Kidney tubule cell (primary cell): ENCODE data around the gene LSM4.

Source experiments
- DNase-seq: peaks from one replicate; pipeline ENCODE4 v3.0.0-alpha.2; 2018; ENCODE audit warnings: low spot score

Gene LSM4

GRCh38 chr19:18311502-18312091, 11.3 kb downstream of the LSM4 start:
- no peak for DNase-seq

- no peak for DNase-seq
Measured at GRCh38 chr19:18310966-18311365, 11.9 kb downstream of the LSM4 start.

DNA sequence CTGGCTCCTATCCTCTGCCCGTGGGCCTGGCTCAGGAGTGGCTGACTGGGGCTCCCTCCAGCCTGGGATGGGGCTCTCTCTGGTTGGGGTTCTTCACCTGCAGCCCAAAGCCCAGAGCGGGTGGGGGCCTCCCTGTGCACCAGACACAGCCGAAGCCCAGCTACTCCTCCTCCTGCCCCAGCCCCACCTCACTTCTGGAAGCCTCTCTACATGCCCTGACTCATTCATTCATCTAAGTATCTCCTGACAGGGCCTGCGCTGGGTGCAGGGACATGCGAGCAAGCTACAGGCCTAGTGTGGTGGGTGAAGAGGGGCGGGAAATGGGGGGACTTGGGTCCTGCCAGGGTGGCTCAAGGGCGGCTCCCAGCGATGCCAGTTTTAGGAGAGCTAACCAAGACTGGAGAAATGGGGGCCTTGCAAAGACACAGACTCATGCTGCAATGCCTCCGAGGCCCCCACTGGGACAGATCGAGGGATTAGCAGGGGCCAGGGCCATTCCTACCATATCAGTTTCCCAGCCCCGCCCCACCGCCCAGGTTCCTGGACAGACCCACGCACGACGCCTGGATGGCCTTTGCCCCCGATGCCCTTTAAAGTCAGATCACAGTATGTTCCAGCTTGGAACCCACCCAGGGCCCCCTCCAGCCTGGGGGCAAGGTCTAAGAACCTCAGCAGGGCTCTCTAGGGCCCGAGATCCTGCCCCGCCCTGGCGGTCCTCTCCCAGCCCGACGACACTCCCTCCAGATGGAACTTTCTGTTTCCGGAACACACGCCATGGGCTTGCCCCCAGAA, 12.6 kb downstream of the LSM4 start:
- no peak for DNase-seq

DNA sequence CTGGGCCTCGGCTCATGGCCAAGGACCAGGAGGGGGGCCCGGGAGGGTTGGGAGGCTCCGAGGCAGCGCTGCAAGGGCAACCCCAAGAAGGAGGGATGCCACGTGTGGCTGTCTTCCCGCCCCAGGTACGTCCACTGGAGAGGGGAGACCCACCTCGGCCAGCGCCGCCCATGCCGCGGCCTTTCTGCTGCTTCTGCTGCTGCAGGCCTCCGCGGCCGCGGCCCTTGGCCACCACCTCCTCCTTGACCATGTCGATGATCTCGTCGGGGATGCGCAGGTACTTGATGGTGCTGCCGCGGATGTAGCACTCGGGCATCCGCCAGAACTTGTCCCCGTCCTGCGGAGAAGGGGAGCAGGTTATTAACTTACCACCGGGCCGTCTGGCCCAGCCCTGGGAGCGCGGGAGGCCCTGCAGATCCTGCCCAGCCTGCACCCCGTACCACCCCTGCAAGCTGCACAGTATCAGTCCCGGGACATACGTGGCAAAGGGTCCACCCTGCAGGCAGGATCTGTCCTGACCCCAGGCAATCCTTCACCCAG, 13.3 kb downstream of the LSM4 start:
- DNase-seq, result no peak

GRCh38 chr19:18308948-18309325, 13.9 kb downstream of the LSM4 start:
- no peak for DNase-seq

DNA sequence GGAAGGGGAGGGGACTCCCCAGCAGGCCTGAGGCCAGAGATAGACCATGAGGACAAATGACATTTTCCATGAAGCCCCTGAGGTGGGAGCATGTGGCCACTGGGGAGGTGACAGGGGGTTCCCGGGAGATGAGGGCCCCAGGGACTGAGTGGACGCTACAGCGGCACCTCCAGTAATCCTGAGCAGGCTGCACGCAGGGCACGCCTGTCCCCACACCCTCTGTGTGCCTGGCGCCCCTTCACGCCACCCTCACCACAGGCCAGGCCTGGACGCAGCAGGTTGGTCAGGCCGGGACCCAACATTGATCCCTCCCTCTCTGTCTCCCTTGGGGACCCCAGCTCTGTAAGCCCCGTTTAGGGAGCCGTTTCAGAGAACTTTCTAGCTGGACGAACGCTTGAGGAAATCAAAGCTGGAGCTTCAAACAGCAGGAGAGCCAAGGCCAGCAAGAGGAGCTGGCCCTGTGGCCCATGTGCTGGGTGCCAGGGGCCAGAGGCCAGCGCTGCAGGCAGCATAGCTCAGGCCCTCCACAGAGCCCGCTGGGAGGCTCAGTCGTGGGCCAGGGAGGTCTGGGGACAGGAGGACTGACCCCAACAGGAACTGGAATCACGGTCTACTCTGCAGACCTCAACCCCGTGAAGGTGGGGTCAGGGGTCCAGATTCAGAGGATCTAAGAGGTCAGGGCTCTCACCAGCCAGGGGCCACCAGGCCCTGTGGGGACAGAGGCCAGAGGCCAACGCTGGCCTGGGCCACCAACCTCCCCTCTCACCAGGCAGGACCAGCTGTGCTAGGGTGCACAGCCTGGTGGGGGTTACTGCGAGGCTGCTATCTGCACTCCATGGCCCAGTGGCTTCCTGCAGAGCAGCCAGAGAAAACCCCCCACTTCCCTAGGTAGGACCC, 14.6 kb downstream of the LSM4 start:
- no peak for DNase-seq

DNA sequence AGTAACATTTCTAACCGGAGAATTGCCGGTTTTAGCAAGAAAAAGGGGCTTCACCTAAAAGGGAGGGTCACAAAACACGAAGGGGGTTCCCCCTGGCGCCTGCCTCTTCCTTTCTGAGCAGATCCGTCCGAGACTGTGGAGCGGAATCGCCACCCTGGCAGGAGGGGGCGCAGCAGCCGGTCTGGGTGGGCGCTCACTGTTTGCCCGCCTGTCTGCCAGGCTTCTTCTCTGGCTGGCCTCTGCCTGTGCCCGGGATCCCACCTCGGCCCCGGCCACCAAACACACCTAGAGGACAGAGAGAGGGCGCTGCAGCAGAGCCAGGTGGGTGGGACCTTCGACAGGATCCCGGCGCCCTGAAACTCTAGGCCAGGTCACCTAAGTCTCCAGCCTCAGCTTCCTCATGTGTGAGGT, 15.6 kb downstream of the LSM4 start:
- DNase-seq, result no peak

GRCh38 chr19:18306888-18307260, 16.0 kb downstream of the LSM4 start:
- DNase-seq, result no peak

DNA sequence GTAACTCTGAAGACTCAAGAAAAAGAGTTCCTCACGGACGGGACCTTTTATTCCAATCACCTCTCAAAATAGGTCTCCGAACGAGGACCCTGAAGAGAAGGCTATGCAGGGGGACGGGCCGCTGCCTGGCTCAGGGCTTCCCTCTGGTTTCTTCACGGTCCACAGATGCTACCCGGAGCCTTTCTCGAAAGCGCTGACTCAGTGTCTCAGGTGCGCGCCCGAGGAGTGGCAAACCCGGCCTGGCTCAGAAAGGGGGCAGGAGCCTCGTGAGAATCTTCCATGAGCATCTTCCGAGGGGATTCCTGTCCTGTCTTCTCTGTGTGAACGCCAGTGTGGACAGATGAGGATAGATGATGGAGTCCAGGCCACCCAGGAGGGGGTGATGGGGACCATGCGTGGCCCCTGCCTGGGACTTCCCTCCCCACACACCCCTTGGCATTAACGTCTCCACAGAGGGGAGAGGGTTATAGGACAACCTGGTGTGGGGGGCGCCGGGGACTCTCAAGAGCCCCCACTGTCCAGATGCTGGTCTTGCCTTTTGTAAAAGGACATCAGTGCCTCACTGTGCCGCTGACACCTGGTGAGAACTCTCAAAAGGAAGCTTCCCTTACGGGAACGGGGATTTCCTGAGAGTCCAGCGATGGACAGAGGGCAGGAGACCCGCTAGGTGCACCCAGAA, 16.5 kb downstream of the LSM4 start:
- DNase-seq, result no peak

GRCh38 chr19:18304458-18305310, 18.2 kb downstream of the LSM4 start:
- DNase-seq, result peak; percentile 84

DNA sequence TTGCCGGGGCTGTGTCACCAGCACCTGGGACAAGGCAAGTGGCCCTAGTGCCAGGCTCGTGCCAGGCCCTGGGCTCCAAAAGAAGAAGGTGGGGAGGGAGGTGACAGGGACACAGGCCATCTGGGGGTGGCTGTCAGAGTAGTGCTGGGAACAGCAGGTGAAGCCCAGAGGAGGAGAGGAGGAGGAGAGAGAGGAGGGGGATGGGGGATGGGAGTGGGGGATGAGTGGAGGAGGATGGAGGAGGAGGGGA, 18.7 kb downstream of the LSM4 start:
- no peak for DNase-seq

GRCh38 chr19:18301718-18302111, 21.2 kb downstream of the LSM4 start:
- DNase-seq, result no peak

GRCh38 chr19:18300930-18301717, 21.8 kb downstream of the LSM4 start:
- DNase-seq, result peak; percentile 90

GRCh38 chr19:18299654-18300053, 23.2 kb downstream of the LSM4 start:
- DNase-seq, result no peak

DNA sequence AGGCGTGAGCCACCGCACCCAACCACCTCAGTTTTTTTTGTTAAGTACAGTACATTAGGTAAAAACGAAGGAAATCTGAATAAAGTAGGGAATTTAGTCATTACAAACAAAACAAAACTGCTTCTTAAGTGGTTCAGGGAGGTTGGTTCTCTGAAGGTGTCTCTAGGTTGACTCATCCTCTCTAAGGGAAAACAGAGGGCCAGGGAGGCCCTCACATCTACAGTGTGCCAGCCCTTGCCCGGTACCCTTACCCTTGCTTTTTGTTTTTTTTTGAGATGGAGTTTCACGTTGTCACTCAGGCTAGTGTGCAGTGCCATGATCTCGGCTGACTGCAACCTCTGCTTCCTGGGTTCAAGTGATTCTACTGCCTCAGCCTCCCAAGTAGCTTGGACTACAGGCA, 24.3 kb downstream of the LSM4 start:
- DNase-seq, result peak; percentile 41

DNA sequence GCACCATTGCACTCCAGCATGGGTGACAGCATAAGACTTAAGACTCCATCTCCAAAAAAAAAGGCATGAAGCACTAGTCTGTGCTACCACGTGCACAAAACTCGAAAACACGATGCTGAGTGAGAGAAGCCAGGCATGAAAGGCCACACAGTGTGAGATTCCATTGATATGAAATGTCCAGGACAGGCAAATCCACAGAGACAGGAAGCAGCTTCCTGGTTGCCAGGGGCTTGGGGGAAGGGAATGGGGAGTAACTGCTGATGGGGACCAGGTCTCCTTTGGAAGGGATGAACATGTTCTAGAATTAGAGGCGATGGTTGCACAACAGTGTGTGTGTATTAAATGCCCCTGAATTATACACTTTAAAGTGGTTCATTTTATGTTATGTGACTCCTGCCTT, 25.6 kb downstream of the LSM4 start:
- DNase-seq, result peak; percentile 73

DNA sequence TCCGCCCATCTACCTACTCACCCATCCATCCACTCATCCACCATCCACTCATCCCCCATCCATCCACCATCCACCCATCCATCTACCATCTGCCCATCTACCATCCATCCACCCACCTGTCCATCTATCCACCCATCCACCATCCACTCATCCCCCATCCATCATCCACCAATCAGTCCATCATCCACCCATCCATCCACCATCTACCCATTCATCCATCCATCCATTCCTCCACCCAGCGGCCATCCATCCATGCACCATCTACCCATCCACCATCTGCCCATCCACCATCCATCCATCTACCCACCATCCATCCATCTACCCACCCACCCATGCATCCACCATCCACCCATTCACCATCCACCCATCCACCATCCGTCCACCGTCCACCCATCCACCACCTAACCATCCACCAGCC, 27.8 kb downstream of the LSM4 start:
- no peak for DNase-seq

DNA sequence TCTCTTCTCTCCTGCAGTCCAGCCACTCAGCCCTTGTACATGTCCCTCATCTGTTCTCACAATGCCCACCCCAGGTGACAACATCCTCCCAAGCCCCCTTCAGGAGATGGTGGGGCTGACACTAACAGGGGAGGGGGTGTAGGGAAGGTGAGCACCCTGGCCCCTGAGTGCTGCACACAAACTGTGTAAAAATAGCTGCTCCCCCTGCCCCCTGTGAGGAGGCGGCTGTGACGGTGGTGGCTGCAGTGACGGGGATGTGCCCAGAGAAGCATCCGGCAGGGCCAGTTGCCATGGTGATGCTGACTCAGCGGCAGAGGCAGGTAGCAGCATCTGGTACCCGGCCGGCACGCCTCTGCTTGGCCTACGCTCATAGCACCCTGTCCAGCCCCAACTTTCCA, 28.4 kb downstream of the LSM4 start:
- DNase-seq, result peak; percentile 39

DNA sequence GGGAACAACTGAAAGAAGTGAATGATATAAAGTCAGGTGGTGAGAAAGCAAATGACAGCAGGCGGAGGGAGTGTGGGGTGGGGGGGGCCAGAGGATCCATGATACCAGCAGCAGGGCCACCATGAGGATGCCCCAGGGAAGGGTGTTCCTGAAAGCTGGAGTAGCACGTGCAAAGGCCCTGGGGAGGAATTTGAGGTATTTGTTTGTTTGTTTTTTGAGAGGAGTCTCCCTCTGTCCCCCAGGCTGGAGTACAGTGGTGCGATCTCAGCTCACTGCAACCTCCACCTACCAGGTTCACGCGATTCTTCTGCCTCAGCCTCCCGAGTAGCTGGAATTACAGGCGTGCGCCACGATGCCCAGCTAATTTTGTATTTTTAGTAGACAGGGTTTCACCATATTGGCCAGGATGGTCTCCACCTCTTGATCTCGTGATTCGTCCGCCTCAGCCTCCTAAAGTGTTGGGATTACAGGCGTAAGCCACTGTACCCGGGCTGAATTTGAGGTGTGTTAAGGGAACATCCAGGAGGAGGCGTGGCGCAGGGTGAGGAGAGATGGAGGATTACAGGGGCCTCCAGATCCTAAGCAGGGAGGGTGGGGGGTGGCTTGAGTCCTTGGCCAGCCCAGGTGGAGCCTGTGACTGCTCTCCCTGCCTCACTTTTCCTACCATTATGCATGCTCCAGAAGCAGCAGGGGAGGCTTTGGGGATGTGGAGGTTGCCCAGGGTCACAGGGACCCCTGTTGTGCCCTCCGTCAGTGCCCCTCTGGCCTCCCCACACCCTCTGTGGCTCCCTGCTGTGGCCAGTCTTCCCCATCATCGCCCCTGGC, 29.0 kb downstream of the LSM4 start:
- no peak for DNase-seq
